Bone marrow (tissue), 2 donors: Measurements from ENCODE around the gene NKAPD1.
"Not testable (repeated sequence)": the region's sequence is repeated elsewhere in the genome, so short reads cannot be mapped to it uniquely, and the experiment has no call there.

Experiments used
- DNase-seq, 2 donors: peaks; one replicate each; lab custom pipeline; 2025; lab: John Stamatoyannopoulos, UW

The NKAPD1 gene, protein sequence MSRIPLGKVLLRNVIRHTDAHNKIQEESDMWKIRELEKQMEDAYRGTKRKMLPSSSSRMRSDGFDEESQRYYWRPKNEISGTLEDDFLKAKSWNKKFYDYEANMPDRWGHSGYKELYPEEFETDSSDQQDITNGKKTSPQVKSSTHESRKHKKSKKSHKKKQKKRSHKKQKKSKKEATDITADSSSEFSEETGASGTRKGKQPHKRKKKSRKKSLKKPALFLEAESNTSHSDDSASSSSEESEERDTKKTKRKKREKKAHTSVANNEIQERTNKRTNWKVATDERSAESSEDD

GRCh38 chr11:112073941-112074811, at the start of gene NKAPD1, which contains the start of gene PIH1D2:
TSS of gene NKAPD1 (plus strand) at chr11:112074299. CDS start at chr11:112075575, 1,276 bp downstream.
TSS of gene PIH1D2 (minus strand) at chr11:112074017. CDS start at chr11:112073174, 843 bp downstream.
- peak; percentile 65 to 68 for DNase-seq

DNA sequence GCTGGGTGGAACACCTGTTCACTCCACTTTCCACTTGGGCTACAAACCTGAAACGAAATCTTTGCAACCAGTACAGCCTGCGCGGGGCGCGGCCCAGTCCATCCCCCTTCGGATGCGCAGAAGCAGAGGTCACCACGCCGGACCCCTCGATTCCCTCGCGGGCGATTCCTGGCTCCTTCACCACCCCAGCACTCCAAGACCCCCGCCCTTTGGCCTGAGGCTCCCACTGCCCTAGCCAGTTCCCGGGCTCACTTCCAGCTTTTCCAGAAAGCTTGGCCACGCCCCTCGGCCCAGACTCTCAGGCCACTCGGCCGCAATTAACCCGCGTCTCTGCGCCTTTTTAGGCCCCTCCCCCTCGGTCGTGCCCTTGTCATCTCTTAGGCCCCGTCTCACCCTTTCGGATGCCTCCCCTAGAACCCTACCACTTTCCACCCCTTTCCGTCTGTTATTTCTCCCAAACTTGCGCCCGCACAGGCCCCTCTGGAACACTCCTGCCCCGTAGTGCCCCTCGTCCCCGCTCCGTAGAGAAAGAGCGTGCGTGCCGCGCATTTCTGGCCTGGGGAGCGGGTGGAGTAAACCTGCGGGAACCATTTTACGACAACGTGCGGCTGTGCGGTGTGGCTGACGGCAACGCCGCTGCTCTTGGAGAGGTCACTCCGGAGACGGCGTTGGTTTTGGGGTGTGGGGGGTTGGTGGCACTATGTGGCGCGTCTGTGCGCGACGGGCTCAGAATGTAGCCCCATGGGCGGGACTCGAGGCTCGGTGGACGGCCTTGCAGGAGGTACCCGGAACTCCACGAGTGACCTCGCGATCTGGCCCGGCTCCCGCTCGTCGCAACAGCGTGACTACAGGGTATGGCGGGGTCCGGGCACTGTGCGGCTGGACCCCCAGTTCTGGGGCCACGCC, 49.1 kb upstream of the NKAPD1 start, which contains the start of gene DLAT:
Gene DLAT, plus strand, starts transcription at position 636 of the 906 bp plus-strand sequence. Its CDS starts 65 bp downstream, at position 701.
- peak; percentile 60 to 74 for DNase-seq

GRCh38 chr11:112025707-112026106, 48.4 kb upstream of the NKAPD1 start:
- no peak for DNase-seq

DNA sequence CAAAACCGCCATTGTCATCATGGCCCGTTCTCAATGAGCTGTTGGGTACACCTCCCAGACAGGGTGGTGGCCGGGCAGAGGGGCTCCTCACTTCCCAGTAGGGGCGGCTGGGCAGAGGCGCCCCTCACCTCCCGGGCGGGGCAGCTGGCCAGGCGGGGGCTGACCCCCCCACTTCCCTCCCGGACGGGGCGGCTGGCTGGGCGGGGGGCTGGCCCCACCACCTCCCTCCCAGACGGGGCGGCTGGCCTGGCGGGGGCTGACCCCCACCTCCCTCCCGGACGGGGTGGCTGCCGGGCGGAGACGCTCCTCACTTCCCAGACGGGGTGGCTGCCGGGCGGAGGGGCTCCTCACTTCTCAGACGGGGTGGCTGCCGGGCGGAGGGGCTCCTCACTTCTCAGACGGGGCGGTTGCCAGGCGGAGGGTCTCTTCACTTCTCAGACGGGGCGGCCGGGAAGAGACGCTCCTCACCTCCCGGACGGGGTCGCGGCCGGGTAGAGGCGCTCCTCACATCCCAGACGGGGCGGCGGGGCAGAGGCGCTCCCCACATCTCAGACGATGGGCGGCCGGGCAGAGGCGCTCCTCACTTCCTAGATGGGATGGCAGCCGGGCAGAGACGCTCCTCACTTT, 47.2 kb upstream of the NKAPD1 start:
- DNase-seq, result not testable (repeated sequence)

DNA sequence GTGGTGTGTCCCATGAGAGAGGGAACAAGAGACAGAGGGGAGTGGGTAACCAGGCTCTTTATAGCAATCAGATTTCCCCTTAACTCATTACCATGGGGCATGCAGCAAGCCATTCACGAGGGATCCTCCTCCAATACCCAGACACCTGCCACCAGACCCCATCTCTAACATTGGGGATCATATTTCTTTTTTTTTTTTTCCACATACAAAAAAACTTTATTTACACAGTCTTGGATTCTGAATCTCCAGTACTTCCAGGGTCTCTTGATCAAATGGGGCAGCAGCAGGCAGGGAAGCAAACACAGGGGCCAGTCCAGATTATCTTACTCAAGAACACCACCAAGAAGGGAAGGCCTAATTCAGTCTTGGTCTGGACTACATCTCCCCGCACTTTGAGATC, 44.6 kb upstream of the NKAPD1 start:
- DNase-seq, result no peak

- no peak for DNase-seq
These were observed 40.2 kb upstream of the NKAPD1 start for GRCh38 chr11:112033902-112034301.

- DNase-seq, result no peak
These were observed 36.6 kb upstream of the NKAPD1 start for GRCh38 chr11:112037527-112037926.

GRCh38 chr11:112042161-112042960, 31.7 kb upstream of the NKAPD1 start:
- DNase-seq, result peak in 1 of 2 donors; percentile 60

GRCh38 chr11:112042961-112043304, 31.2 kb upstream of the NKAPD1 start:
- no peak for DNase-seq

GRCh38 chr11:112044961-112045360, 29.1 kb upstream of the NKAPD1 start:
- DNase-seq, result no peak

- not testable (repeated sequence) for DNase-seq
These were observed 27.5 kb upstream of the NKAPD1 start for GRCh38 chr11:112046647-112047046.

- not testable (repeated sequence) for DNase-seq
These were observed 25.8 kb upstream of the NKAPD1 start for GRCh38 chr11:112048256-112048655.

GRCh38 chr11:112049777-112050176, 24.3 kb upstream of the NKAPD1 start:
- DNase-seq, result no peak

DNA sequence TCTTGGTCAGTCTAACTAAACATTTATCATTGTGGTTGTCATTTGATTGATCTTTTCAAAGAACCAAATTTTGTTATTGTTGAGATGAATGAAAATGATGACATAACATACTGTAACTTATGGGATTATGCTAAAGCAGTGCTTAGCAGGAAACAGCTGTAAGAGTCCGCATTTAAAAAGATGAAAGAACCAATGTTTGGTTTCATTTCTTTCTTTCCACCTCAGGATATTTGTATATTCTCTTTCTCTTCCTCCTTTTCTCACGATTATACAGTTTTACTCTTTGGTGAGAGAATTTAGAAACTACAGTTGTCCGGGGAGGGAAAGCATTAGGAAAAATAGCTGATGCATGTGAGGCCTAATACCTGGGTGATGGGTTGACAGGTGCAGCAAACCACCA, 23.4 kb upstream of the NKAPD1 start:
- DNase-seq, result no peak

- DNase-seq, result no peak
These were observed 22.3 kb upstream of the NKAPD1 start for GRCh38 chr11:112051768-112052167.

DNA sequence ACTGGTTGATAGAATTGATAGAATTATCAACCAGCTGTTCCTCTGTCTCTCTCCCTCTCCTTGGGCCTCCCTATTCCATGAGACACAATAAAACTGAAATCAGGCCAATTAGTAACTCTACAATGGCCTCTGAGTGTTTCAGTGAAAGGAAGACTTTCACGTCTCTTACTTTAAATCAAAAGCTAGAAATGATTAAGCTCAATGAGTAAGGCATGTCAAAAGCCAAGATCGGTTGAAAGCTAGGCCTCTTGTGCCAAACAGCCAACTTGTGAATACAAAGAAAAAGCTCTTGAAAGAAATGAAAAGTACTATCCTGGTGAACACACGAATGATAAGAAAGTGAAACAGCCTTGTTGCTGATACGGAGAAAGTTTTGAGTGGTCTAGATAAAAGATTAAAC, 16.9 kb upstream of the NKAPD1 start:
- no peak for DNase-seq

GRCh38 chr11:112058103-112058502, 16.0 kb upstream of the NKAPD1 start:
- no peak for DNase-seq

GRCh38 chr11:112062923-112063322, 11.2 kb upstream of the NKAPD1 start:
- no peak for DNase-seq

DNA sequence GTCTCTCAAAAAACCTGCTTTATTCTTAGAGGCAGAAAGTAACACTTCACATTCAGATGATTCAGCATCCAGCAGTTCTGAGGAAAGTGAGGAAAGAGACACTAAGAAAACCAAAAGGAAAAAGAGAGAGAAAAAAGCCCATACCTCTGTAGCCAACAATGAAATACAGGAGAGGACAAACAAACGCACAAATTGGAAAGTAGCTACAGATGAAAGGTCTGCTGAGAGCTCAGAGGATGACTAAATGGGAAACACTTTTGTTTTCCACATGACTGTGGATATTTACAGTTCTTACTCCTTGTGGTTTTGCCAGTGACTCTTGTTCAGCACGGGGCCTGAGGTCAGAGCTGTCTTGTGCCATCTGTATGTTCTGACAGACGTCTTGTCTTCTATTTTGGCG, 8.6 kb downstream of the NKAPD1 start:
- DNase-seq, result no peak

- peak in 1 of 2 donors; percentile 17 for DNase-seq
These were observed 11.8 kb downstream of the NKAPD1 start for GRCh38 chr11:112085822-112086421.
